GM12872 (cell line): ENCODE results near the gene CRISPLD2.

Experiments
- CTCF ChIP-seq: IDR thresholded peaks from 3 replicates; pipeline ENCODE4 v1.5.1; 2011; ENCODE audit warnings: low read depth, mild to moderate bottlenecking, low read length, moderate library complexity; ENCODE audit not compliant: insufficient read depth

CRISPLD2 gene

GRCh38 chr16:84869473-84869845 lies 49.7 kb downstream of the CRISPLD2 start:
- TF ChIP-seq CTCF = no peak

GRCh38 chr16:84874004-84874435 lies 54.2 kb downstream of the CRISPLD2 start:
- no peak for TF ChIP-seq CTCF

GRCh38 chr16:84874553-84874952 lies 54.8 kb downstream of the CRISPLD2 start:
- no peak for TF ChIP-seq CTCF

- no peak for TF ChIP-seq CTCF
Observed at GRCh38 chr16:84874983-84875382, 55.2 kb downstream of the CRISPLD2 start.

- no peak for TF ChIP-seq CTCF
Observed at GRCh38 chr16:84875846-84876245, 56.1 kb downstream of the CRISPLD2 start.

GRCh38 chr16:84876873-84877606 lies 57.3 kb downstream of the CRISPLD2 start:
- TF ChIP-seq CTCF = no peak

- TF ChIP-seq CTCF = no peak
Observed at GRCh38 chr16:84878770-84879169, 59.0 kb downstream of the CRISPLD2 start.
